ENCODE measurements around the gene PPP2R2D.

Gene PPP2R2D

GRCh38 chr10:132003282-132003924 lies 102.6 kb downstream of the PPP2R2D start:
- no peak for DNase-seq

- DNase-seq: no peak
Observed at GRCh38 chr10:132004052-132004451, 103.2 kb downstream of the PPP2R2D start.

GRCh38 chr10:132005147-132005546 lies 104.3 kb downstream of the PPP2R2D start:
- DNase-seq: no peak

GRCh38 chr10:132006966-132007365 lies 106.2 kb downstream of the PPP2R2D start:
- no peak for DNase-seq

- DNase-seq: no peak
Observed at GRCh38 chr10:132007681-132008080, 106.9 kb downstream of the PPP2R2D start.
